Stimulated activated CD8-positive, alpha-beta memory T cell treated with anti-CD3 and anti-CD28 coated beads, Interleukin-7, amount 100 ng/mL, for 4 hours (primary cell): ENCODE data around the gene TRAF5.

Source experiments
- DNase-seq, 2 donors: peaks; one replicate each; pipeline ENCODE4 v3.0.0-alpha.2; 2020; ENCODE audit warnings: low read depth in 2 of 2

The TRAF5 gene

DNA sequence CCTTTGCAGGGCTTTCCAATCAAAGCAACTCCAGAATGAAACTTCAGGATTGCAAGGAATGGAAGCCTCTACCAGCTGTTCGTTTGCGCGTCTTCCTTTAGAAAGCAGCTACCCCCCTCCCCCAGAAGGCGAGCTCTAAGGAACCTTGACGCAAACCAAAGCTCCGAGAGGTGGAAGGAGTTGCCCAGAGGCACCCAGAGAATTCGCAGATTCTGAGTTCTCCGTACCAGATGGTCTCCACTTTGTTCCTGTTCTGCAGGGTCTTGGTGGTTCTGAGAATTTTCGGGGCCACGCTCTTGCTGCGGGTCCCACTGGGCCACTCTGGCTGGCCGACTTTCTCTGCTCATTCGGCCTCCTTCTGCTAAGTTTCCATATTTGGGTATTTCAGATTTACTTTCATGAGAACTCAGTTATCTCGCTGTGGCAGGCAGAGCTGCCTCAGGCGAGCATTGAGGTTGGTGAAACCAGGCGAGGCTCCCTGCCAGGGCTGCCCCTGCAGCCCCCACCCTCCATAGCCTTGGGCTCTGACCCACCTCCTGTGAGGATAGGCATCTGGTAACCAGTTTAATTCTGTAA lies 801 bp downstream of the TRAF5 start:
- DNase-seq, result no peak

DNA sequence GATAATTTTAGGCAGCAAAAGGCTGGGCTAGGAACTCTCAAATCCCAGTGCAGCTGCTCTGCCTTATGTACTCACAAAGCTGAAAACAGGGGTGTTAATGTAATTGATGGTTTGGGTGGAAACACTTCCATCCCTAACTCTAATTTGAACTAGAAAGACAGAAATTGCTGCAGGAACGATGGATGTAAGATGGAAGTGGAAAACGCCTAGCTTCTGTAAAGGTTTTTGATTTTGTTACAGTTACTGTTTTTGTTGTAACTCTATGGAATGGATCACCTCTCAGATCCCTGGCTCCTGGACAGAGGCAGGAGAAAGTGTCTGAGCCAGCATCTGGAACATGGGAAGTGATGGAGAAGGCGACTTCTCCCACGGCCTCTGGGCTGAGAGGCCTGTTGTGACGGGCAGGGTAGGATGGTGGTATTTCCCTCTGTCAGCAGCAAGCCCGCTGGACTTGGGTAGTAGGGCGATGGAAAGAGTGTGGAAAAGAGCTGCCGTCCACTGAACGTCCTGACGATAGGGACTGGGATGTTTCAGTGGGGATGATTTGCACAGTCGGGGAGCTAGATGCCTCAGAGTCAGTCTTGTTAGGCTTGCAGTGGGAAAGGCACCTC lies 1.6 kb downstream of the TRAF5 start:
- no peak for DNase-seq

DNA sequence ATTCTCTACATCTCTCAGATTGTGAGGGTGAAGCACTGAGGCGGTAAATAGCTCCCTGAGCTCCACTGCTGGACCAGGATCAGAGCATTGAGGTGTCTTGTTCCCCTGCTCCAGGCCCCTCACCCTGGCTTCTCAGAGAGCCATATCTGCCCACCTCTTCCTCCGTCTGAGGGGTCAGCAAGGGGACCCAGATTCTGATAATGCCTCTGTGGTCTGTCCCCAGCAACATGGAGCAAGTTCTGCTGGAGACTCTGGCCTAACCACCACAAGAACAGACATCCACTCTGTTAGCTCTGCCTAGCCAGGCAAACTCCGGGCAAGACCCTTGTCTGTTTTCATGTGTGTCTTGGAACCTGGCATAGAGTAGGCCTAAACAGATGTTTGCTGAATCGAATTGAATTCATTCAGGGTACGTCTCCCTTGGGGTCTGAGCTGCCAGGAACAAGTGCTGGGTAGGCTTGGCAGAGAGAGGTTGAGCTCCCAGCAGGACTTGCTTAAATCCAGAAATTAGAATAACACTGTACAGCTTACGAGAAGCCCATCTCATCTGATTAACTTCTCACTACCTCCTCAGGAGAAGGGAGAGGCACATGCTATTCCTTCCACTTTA lies 2.3 kb downstream of the TRAF5 start:
- DNase-seq, result no peak

DNA sequence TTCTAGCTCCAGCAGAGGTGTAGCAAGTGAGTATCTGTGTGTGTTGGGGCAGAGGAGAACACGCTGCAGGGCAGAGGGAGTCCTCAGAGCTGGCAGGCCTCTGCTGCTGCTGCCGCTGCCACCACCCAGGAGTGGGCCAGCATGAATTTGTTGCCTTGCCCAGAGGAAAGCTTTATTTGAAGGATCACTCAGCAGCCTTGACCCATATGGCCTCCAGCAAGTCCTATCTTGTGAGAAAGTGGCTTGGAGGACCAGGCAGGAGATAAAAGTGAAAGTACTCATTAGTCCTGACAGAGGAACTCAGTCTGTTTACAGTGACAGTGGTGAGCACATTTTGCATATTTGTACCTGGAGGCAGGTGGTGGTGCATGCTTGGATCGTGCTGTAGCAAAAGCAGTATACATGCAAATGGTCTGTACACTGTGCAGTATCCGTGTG lies 3.1 kb downstream of the TRAF5 start:
- no peak for DNase-seq

DNA sequence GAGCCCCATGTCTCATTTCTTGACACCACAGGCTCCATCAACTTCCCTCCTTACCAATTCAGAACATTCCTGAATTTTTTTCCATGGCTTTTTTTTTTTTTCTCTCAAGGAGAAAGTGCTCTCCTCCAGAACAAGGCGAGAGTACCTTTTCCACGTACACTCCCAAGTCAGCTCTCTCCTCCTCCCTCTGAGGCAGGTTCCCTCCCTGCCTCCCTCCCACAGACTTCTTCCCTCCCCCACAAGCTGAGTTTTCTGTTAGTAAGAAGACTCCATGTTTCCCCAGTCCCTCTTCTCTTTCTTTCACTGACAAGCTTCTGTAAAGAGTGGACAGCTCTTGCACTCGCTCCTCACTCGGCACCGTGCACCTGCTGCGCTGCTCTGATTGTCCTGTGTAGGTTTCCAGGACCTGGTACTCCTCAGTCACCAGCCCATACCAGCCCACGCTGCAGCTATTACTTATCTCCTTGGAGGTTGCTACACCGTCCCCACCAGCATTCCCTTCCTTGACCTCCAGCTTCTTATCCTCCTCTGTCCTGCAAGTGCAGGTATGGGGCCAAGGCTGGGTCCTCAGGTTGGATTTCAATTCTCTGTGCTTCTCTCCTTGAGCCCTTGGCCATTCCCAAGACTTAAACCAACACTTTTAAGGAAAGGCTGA lies 3.8 kb downstream of the TRAF5 start:
- no peak for DNase-seq

DNA sequence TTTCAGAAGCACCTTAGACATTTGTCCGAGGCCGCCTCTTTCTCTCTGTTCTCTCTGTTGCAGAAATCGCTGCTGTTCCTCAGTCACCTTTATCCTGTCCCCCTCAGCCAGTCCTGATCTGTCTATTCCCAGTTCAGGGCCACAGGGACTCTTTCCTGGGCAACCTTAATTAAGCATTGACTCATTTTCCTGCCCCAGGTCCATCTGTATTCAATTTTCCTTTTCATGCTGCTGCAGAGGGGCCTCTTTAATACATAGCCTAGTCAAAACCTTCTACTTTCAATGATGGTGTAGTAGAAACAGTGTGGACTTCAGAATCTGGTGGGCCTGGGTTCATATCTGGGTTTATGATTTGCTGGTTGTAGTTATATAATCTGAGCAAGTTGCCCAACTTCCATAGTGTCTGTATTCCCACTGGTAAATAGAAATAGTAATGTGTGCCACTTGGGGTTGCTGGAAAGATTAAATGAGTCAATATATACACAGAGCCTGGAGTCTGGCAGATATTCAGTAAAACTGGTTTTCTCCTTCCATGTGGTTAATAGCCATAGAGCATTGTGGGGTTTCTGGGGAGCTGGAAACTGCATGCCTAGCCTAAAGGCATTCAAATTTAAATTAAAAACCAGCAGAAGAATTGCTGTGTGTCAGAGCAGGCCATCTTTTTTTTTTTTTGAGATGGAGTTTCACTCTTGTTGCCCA lies 4.5 kb downstream of the TRAF5 start:
- no peak for DNase-seq

DNA sequence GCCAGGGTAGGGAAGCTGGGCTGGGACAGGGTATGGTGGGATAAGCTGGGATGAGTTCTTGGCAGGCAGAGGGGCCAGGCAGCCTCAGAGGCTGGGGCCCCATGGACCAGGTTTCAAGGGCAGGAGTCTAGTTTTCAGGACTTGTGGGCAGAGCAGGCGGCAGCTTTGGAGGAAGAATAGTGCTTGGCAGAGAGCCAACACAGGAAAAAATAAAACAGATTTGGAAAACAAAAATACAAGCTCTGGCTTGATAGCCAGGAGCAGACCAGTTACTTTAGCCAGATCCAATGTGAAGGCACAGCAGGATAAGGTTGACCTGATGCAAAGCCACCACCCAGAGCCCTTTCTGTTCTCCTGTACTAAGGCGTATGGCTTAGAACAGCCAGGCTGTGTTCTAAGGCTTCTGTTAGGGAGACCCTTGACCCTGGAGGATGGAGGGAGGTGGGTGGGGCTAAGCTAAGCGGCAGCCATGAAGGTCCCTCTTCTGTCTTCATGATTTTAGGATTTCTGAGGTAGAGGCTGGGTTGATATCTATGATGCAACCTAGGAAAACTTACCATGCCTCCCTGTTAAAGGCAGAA lies 5.5 kb downstream of the TRAF5 start:
- no peak for DNase-seq

DNA sequence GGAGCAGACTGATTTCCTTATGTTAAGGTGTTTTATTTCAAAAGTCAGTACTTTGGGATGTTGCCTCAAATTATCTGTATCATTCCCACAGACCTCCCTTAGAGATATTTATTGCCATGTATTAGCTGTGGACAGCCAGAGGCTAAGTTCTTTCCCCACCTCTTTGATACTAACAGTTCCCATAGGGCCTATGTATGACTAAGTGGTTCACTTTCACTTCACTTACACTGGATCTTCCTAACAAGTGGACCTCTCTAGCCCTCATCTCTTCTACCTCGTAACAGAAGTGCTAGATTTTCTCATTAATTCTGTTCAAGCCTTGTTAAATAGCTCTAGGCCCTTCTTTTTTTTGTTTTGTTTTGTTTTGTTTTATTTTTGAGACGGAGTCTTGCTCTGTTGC lies 6.2 kb downstream of the TRAF5 start:
- no peak for DNase-seq

DNA sequence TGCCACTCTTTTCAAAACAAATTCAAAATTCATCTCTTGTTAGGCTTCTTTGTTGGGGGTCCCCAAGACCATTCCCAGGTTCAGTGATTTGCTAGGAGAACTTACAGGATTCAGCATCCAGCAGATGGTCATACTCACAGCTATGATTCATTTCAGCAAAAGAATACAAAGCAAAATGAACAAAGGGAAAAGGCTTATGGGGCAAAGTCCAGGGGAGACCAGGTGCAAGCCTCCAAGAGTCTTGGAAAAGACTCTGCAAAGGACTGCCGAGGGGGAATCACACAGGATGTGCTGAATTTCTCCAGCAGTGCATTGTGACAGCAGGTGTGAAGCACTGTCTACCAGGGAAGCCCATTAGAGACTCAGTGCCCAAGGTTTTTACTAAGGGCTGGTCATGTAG lies 7.3 kb downstream of the TRAF5 start:
- DNase-seq, result no peak

DNA sequence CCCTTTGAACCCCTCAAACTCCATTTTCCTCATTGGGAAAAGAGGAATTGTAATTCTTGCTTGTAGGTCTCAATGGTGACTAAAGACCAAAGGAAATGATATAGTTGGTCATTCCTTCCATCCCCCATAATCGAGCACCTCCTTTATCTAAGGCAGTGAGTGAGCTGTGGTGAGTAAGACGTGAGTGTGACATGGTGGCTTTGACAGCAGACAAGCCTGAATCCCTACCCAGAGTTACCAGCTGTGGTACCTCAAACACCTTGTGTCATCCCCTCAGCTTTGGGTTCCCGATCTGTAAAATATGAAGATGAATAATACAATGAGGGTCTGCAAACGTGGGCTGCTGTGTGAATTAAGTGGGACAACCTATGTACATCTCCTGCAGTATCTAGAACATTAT lies 8.4 kb downstream of the TRAF5 start:
- DNase-seq, result no peak

DNA sequence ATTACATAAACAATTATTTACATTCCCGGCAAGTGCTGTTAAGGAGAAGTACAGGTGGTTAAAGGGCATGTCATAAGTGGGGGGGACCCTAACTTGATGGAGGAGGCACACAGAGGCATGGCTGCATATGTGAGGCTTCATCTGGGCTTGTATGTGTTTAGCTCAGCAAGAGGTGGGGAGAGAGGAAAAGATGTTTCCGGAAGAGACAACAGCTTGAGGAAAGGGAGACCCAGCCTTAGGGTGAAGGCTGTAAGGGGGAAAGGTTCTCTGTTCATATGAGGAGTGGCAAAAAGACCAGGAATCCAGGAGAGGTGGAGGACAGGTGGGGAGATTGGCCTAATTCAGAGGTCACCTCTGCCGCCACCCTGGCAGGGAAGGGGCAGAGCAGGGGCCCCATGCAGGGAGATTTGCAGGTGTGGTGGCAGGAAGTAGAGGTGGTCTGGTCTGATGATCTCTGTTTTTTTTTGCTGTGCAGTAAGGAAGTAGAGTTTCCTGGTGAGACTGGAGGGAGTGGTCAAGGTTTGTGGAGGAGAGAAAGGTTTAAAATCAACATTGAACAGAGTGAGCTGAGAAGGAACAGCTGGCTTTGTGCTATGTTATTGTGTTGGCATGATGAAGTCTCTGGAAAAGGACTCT lies 9.0 kb downstream of the TRAF5 start:
- DNase-seq, result no peak

DNA sequence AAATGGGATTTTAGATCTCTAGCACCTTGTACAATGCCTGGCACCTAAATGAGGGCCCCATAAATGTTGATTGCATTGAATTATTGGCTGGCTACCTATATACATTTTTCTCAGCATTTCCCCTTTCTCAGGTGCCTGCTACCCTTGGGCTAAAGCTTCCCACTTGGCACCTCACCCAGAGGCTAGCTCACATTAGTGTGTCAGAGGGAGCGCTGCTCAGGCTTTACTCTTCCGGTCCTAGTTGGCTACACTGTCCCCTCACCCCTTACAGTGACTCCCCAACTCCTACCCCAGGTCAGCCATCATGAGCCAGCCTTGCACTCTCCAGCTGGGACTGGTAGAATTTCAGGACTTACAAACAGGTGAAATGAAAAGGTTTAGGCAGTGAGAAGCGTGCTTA lies 9.5 kb downstream of the TRAF5 start:
- DNase-seq, result no peak

DNA sequence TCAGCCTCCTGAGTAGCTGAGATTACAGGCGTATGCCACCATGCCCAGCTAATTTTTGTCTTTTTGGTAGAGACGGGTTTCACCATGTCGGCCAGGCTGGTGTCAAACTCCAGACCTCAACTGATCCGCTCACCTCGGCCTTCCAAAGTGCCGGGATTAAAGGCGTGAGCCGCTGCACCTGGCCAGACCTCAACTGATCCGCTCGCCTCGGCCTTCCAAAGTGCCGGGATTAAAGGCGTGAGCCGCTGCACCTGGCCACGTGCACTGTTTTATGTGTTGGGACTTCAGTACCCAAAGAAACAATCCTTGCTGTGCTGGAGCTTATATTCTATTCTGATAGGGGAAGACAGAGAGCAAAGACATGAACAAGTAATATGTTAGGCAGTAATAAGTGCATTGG lies 10.1 kb downstream of the TRAF5 start:
- no peak for DNase-seq

DNA sequence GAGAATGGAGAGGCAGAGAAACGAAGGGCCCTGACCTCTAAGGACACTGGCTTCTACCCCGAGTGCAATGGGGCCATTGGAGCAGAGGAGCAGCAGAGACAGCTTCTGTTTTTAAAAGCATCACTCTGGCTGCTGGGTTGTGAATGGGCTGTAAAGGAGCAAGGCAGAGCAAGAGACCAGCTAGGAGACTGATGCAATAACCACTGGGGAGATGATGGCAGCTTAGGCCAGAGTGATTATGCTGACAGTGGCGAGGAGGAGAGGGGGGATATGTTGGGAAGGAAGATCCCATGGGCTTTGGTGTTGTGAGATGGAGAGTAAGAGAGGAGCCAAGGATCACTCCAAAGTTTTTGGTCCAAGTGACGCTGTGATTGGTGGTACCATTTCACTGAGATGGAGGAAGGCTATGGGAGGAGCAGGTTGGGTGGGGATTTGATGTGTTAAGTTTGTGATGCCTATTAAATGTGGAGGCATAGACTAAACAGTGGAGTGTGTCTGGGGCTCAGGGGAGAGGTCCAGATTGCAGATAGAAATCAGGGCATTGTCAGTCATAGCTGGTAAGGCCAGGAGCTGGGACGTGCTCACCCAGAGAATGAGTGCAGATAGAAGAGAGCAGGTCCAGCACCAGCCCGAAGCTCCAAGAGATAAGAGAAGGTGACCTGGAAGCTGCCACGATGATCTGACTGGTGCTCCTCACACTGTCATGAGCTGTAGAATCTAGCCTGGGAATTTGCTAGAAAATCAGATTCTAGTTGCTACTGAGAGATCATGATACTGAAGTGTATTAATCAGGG lies 11.0 kb downstream of the TRAF5 start:
- no peak for DNase-seq

DNA sequence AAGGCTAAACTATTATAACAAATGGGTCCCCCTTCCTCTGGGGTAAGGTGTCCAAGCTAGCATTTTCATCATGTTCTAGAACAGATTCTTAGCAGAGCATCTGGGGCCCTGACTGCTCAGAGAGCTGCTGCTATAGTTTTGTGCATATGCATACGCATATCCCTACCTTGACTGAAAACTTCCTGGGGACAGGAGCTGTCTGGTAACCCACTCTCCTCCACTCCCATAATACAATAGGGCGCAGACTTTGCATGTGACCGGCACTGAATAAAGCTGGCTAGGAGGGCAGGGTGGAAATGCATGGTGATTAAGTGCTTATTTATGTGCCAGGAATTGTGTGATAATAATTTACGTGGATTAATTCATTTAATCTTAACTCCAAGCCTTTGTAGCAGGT lies 11.6 kb downstream of the TRAF5 start:
- DNase-seq, result no peak

DNA sequence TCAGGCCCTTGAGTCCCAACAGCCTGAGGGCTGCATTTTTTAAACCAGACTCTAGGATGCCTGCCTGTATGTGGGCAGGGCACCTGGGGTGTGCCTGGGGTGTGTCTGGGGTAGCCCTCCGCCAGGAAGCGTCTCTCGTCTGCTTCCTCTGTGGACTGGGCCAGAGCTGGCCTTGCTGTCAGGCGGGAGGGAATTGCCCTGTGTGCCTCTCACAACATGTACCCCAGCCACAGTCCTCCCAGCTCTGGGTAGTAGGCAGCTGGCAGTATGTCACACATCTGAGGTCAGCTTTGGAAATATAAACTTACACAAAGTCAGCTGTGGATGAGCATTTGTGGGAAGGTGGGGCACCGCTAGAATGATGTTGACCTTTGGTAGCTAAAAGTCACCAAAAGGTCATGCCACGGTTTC lies 13.0 kb downstream of the TRAF5 start:
- no peak for DNase-seq

DNA sequence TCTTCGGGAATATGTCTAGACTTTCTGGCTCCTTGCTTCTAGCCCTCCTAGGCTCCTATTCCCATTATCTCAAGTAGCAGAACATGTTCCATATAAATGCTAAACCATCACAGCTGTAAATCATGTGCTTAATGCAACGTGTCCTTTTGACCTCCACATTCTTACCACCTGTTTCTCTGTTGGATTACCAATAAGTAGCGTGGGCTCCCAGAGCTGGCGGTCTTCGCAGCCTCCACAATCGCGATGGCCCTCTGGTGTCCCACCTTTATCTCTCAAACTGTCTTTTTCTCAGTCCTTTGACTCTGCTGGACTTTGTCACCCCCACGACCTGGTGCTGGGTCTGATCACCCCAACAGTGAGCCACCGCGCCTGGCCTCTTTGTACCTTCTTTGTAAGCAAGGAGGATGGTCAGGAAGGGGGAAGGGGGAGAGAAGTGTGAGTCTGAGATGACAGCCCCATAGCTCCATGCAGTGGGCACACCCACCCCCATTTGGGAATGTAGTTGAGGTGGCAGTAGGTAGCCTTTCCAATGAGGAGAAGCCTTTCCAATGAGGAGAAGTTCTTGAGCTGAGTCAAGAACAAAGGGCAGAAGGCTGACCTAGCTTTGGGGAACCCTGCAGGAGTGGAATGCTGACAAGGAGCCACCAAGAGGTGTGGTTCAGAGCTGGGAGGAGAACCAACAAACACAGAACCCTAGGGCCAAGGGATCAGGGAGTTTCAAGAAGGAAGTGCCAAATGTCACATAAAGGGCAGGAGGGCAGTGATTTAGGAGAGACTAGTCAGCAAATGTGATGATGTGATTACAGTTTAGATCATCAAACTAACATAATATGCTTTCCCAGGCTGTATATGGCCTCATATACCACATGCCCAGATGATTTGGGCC lies 14.2 kb downstream of the TRAF5 start:
- no peak for DNase-seq

DNA sequence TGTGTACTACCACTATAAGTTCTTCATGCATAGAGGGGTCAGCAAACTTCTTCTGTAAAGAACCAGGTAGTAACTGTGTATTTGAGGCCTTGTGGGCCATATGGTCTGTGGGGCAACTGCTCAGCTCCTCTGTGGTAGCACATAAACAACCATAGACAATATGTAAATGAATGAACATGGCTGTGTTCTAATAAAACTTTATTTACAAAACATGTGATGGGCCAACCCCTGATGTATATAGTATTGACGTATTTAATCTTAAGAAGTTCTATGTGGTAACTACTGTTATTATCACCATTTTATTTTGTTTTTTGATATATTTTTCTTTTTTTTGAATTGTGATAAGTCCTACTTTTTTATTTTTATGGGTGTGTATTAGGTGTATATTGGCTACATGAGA lies 15.4 kb downstream of the TRAF5 start:
- DNase-seq, result no peak

DNA sequence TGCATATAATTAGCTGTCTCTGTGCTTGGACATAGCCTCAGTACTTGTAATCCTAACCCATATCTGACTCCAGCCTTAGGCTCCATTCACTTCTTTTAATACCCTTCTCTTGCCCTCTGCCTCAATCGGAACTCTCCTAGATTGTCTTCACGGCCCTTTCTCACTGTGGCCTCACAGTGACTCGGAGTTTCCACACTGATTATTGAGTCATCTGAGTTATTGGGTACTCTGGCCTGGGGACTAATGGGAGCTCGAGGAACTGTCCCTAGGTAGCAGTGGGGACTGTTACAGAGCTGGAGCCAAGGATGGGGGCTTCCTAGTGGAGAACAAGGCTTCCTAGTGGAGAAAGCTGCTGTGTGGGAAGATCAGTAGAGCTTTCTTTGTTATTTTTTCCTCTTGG lies 17.0 kb downstream of the TRAF5 start:
- no peak for DNase-seq

DNA sequence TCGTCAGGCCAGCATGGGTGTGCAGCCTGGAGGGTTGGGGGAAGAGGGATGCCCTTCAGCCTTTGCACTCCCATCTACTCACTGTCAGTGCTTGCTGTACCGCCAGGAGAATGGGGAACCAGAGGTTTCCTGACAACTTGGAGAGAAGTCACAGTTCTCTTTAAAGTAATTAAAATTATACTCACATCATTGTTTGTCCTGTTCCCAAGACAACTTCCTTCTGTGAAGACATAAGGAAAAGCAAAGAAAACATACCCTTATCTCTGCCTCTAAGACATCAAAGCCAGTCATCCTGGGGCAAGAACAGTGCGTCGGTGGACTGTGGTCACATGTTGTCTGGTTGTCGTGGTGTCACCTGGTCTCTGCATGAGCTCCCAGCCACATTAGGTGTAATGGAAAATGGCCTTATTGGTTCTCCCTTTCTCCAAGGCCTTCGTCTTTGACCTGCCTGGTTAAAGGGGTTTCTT lies 17.6 kb downstream of the TRAF5 start:
- no peak for DNase-seq
